Upper lobe of right lung (tissue), 1 donor: Measurements from ENCODE around the gene KHDRBS1. TPM values are rescaled to one million over a fixed set of nuclear protein-coding genes. Genes with fewer than 3 reads are reported as not detected.

Experiments
- ATAC-seq: fragments of 200-7000 bp; cut with Tn5 transposase; one replicate; pipeline ENCODE4 v1.9.1; 2020; ENCODE audit warnings: mild to moderate bottlenecking, moderate library complexity
- DNase-seq: peaks from one replicate; pipeline ENCODE4 v3.0.0-alpha.2; 2020
- H3K27ac ChIP-seq: fragments of 200-600 bp; one replicate; pipeline ENCODE4 v1.8.0; 2022
- H3K27me3 ChIP-seq: fragments of 200-600 bp; one replicate; pipeline ENCODE4 v1.8.0; 2022; ENCODE audit warnings: mild to moderate bottlenecking
- H3K36me3 ChIP-seq: fragments of 200-600 bp; one replicate; pipeline ENCODE4 v1.8.0; 2022
- H3K4me1 ChIP-seq: fragments of 200-600 bp; one replicate; pipeline ENCODE4 v1.8.0; 2022
- H3K4me3 ChIP-seq: fragments of 200-600 bp; one replicate; pipeline ENCODE4 v1.8.0; 2022; ENCODE audit warnings: mild to moderate bottlenecking
- H3K9me3 ChIP-seq: fragments of 200-600 bp; one replicate; pipeline ENCODE4 v1.8.0; 2022
- intact Hi-C: fragments of 100-400 bp; cut with DNase I; formaldehyde crosslinking; loops from one replicate; pipeline ENCODE4 v1.11.0; 2022
- total RNA-seq: library from RNA; stranded (reverse); fragmentation: NEBNext Ultra II Directional; extraction: Animal tissue kit (Norgen Biotek cat#: 25700); gene quantifications from one replicate; pipeline ENCODE4 v1.2.1, GENCODE V29; 2021
- TF ChIP-seq, protein P1 (sequence below): fragments of 200-600 bp; IDR thresholded peaks from one replicate; pipeline ENCODE4 v1.8.0; 2022; ENCODE audit warnings: antibody characterized with exemption
- donor health status: DM: no; HTN: yes; CAD: no; lungs with severe emphysema.

Gene KHDRBS1
- total RNA-seq, 1 donor from 2014 or later: 81.7 TPM

DNA sequence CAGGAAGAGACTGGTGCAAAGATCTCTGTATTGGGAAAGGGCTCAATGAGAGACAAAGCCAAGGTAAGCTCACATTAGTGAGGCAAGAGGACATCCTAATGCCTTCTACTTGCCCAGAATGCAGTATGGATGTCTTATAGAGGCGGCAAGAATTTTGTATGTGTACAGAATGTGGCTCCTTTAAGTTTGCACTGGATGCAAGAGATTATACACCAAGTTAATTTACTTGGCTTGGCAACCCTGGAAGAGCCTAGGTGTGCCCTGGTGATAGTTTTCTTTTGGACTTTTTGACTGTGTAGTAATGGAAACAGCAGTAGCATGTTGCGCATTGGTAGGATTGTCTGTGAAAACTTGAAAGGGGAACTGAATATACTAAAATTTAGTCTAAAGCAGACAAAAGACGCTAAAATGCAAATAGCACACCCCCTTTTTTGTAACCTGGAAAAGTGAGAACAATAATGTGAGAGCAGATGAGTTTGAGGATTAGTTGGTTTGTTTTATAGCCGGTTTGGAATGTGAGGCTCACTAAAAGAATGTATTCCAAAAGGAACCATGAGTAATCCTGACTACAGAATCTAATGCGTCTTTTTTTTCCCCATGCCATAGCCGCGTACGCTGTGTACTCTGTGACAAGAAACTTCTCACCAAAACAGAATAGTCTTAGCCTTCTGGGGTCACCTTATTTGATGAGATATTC lies 18.1 kb downstream of the KHDRBS1 start:
- H3K4me3 ChIP-seq: no peak overlapping the region
- peaks cover 22% of the 10 kb centered on the region for H3K36me3 ChIP-seq
- no peaks in the 10 kb centered on the region for H3K27me3 ChIP-seq
- H3K9me3 ChIP-seq: no peaks in the 10 kb centered on the region
- intact Hi-C loops: no loop called here
- TF ChIP-seq, protein P1, sequence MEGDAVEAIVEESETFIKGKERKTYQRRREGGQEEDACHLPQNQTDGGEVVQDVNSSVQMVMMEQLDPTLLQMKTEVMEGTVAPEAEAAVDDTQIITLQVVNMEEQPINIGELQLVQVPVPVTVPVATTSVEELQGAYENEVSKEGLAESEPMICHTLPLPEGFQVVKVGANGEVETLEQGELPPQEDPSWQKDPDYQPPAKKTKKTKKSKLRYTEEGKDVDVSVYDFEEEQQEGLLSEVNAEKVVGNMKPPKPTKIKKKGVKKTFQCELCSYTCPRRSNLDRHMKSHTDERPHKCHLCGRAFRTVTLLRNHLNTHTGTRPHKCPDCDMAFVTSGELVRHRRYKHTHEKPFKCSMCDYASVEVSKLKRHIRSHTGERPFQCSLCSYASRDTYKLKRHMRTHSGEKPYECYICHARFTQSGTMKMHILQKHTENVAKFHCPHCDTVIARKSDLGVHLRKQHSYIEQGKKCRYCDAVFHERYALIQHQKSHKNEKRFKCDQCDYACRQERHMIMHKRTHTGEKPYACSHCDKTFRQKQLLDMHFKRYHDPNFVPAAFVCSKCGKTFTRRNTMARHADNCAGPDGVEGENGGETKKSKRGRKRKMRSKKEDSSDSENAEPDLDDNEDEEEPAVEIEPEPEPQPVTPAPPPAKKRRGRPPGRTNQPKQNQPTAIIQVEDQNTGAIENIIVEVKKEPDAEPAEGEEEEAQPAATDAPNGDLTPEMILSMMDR: no peak
- H3K27ac ChIP-seq: no peak overlapping the region
- H3K4me1 ChIP-seq: peaks cover 8% of the 10 kb centered on the region
- no peak for ATAC-seq
- DNase-seq: no peak

DNA sequence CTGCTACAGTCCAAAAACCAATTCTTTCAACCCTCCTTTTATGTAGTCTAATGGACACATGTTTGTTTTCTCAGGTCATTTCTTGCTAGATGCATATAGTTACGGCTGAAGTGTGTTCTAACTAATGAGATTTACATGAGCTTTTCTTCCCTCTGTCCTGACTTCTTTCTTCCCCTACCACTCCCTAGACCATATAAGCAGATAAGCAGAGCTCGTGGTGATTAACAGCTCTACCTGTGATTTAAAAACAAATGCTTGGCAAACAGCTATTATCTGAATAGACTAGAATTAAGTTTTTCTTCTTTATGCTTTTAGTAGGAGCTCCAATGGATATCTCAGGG lies 18.6 kb downstream of the KHDRBS1 start:
- H3K4me3 ChIP-seq: no peak overlapping the region
- no peaks in the 10 kb centered on the region for H3K27me3 ChIP-seq
- H3K36me3 ChIP-seq: peaks cover 22% of the 10 kb centered on the region
- H3K27ac ChIP-seq: no peak overlapping the region
- TF ChIP-seq, protein P1: no peak
- ATAC-seq (no peak), DNase-seq (no peak)
- intact Hi-C loops: no loop called here
- peaks cover 8% of the 10 kb centered on the region for H3K4me1 ChIP-seq
- H3K9me3 ChIP-seq: no peaks in the 10 kb centered on the region

GRCh38 chr1:32035119-32035518 lies 21.5 kb downstream of the KHDRBS1 start:
- TF ChIP-seq, protein P1: no peak
- Histone ChIP-seq H3K4me1 (peaks cover under 1% of the 10 kb centered on the region), H3K9me3 (no peaks in the 10 kb centered on the region), H3K27me3 (no peaks in the 10 kb centered on the region), H3K4me3 (no peak overlapping the region), H3K27ac (no peak overlapping the region), H3K36me3 (peaks cover 21% of the 10 kb centered on the region)
- intact Hi-C loops: no loop called here
- DNase-seq: no peak
- no peak for ATAC-seq

DNA sequence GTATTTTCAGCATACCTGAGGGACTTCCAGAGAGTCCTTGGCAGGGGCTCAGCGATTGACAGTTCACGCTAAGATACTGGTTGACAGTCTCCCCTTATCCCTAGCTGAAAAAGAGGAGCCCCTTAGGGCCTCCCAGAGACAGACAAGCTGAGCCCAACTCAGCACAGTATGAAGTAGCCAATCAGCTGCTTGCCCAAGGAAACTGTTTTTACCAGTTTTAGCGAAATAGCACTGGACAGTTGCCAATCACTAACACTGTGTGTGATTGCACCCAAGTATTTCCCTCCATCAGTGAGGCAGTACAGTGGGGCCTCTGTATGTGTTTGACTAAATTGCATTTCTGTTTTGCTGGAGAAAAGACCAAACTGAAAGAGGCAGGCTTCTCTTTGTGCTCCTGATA lies 27.0 kb downstream of the KHDRBS1 start:
- Histone ChIP-seq H3K4me1 (no peaks in the 10 kb centered on the region), H3K36me3 (no peaks in the 10 kb centered on the region), H3K4me3 (no peak overlapping the region), H3K27me3 (no peaks in the 10 kb centered on the region), H3K9me3 (no peaks in the 10 kb centered on the region), H3K27ac (no peak overlapping the region)
- DNase-seq (no peak), ATAC-seq (no peak)
- intact Hi-C loops: no loop called here
- TF ChIP-seq, protein P1: no peak

- H3K4me3 ChIP-seq: no peak overlapping the region
- DNase-seq (no peak), ATAC-seq (no peak)
- H3K9me3 ChIP-seq: no peaks in the 10 kb centered on the region
- TF ChIP-seq, protein P1: no peak
- intact Hi-C loops: no loop called here
- H3K27me3 ChIP-seq: no peaks in the 10 kb centered on the region
- no peak overlapping the region for H3K27ac ChIP-seq
- H3K36me3 ChIP-seq: no peaks in the 10 kb centered on the region
- H3K4me1 ChIP-seq: no peaks in the 10 kb centered on the region
Observed at GRCh38 chr1:32042330-32042729, 28.7 kb downstream of the KHDRBS1 start.

GRCh38 chr1:32044234-32044633 lies 30.6 kb downstream of the KHDRBS1 start:
- H3K27me3 ChIP-seq: no peaks in the 10 kb centered on the region
- intact Hi-C loops: no loop called here
- ATAC-seq (no peak), DNase-seq (no peak)
- TF ChIP-seq, protein P1: no peak
- H3K36me3 ChIP-seq: no peaks in the 10 kb centered on the region
- H3K27ac ChIP-seq: no peak overlapping the region
- H3K9me3 ChIP-seq: no peaks in the 10 kb centered on the region
- H3K4me1 ChIP-seq: no peaks in the 10 kb centered on the region
- no peak overlapping the region for H3K4me3 ChIP-seq
